Endothelial cell of umbilical vein (primary cell): ENCODE measurements around the gene OPCML. TPM values are rescaled to one million over a fixed set of nuclear protein-coding genes. Genes with fewer than 3 reads are reported as not detected.

Experiments
- BruUV-seq: library from RNA; stranded (reverse); fragments of 400-500 nt; replicated peaks from 2 replicates; lab custom pipeline; 2021; lab: Mats Ljungman, UMichigan
- CTCF ChIA-PET: fragments of 300-600, 350-600 bp; sonication (Branson Sonifier 250); formaldehyde crosslinking; loops from one replicate; lab custom pipeline; 2021; ENCODE audit warnings: antibody characterized with exemption, inconsistent platforms; lab: Charles Lee
- POLR2A ChIA-PET: fragments of 300-600, 350-600 bp; sonication (Branson Sonifier 250); formaldehyde crosslinking; loops from one replicate; lab custom pipeline; 2021; ENCODE audit warnings: antibody characterized with exemption, inconsistent platforms; lab: Charles Lee
- DNase-seq: peaks from one replicate; pipeline ENCODE4 v3.0.0-alpha.2; 2011; ENCODE audit warnings: low read depth, low spot score
- FAIRE-seq: peaks from 2 replicates; lab custom pipeline; 2011; peaks lifted over from hg19 to GRCh38; lab: Jason Lieb, UNC
- H2AFZ ChIP-seq: 2 replicates; pipeline ENCODE4 v1.6.0; 2012; ENCODE audit warnings: low read depth, low read length, control low read depth, inconsistent platforms
- H3K27ac ChIP-seq: 2 replicates; pipeline ENCODE4 v1.5.1; 2011; ENCODE audit warnings: low read depth, mild to moderate bottlenecking, control low read depth, low read length, moderate library complexity; ENCODE audit not compliant: insufficient read depth
- H3K27me3 ChIP-seq, 2 experiments: 2 replicates each; pipeline versions ENCODE4 v1.6.0 to v1.6.1; 2011; ENCODE audit warnings: low read length in 2 of 2, mixed read lengths in 1 of 2; ENCODE audit not compliant: control insufficient read depth in 2 of 2, insufficient read depth in 2 of 2
- H3K36me3 ChIP-seq, 2 experiments: 2 replicates in 1 of 2; 3 replicates in 1 of 2; pipeline ENCODE4 v1.5.1; 2011; ENCODE audit warnings: low read length in 2 of 2, mild to moderate bottlenecking in 1 of 2, moderate library complexity in 1 of 2; ENCODE audit not compliant: control insufficient read depth in 2 of 2, insufficient read depth in 2 of 2; ENCODE audit errors: extremely low read depth in 1 of 2
- H3K4me1 ChIP-seq: 3 replicates; pipeline ENCODE4 v1.5.1; 2011; ENCODE audit warnings: mild to moderate bottlenecking, low read length; ENCODE audit not compliant: control insufficient read depth, insufficient read depth; ENCODE audit errors: extremely low read depth
- H3K4me2 ChIP-seq: 2 replicates; pipeline ENCODE4 v1.6.1; 2011; ENCODE audit warnings: low read length, control low read depth, mixed read lengths; ENCODE audit not compliant: insufficient read depth
- H3K4me3 ChIP-seq, 3 experiments: fragments of 200-600 bp in 1 of 3; sonication (generic), shearing (Covaris generic) in 1 of 3; replicated peaks in 1 of 3; 2 replicates each; pipeline ENCODE4 v1.5.1; 2011 to 2016; ENCODE audit warnings: control low read depth in 3 of 3, low read length in 3 of 3, mild to moderate bottlenecking in 2 of 3, inconsistent platforms in 1 of 3, low read depth in 1 of 3, moderate library complexity in 1 of 3; ENCODE audit not compliant: insufficient read depth in 1 of 3
- H3K79me2 ChIP-seq: 2 replicates; pipeline ENCODE4 v1.6.0; 2012; ENCODE audit warnings: low read length, inconsistent platforms; ENCODE audit not compliant: control insufficient read depth, insufficient read depth
- H3K9ac ChIP-seq: replicated peaks from 2 replicates; pipeline ENCODE3; 2011; ENCODE audit warnings: low read length, control low read depth; ENCODE audit not compliant: insufficient read depth; ENCODE audit errors: extremely low read depth
- H3K9me1 ChIP-seq: replicated peaks from 3 replicates; pipeline ENCODE4 v1.6.0; 2011; ENCODE audit warnings: mild to moderate bottlenecking, low read length; ENCODE audit not compliant: control insufficient read depth, insufficient read depth; ENCODE audit errors: extremely low read depth
- H3K9me3 ChIP-seq: replicated peaks from 2 replicates; pipeline ENCODE4 v1.5.1; 2012; ENCODE audit warnings: low read length, inconsistent platforms; ENCODE audit not compliant: control insufficient read depth, insufficient read depth
- H4K20me1 ChIP-seq: replicated peaks from 2 replicates; pipeline ENCODE3; 2011; ENCODE audit warnings: mild to moderate bottlenecking, low read length; ENCODE audit not compliant: control insufficient read depth, insufficient read depth; ENCODE audit errors: extremely low read depth
- CTCF ChIP-seq, 2 donors: IDR thresholded peaks; 1 replicate in 1 of 2; 2 replicates in 1 of 2; pipeline ENCODE4 v1.5.1; 2011; ENCODE audit warnings: low read length in 2 of 2, mild to moderate bottlenecking in 2 of 2, moderate library complexity in 2 of 2, control low read depth in 1 of 2, inconsistent platforms in 1 of 2, low read depth in 1 of 2; ENCODE audit not compliant: insufficient read depth in 1 of 2; ENCODE audit errors: extremely low read depth in 1 of 2
- EZH2 ChIP-seq: IDR thresholded peaks from 2 replicates; pipeline ENCODE4 v1.6.1; 2012; ENCODE audit warnings: borderline replicate concordance, low read depth, mild to moderate bottlenecking, moderate library complexity, low read length, inconsistent platforms; ENCODE audit not compliant: severe bottlenecking
- FOS ChIP-seq: IDR thresholded peaks from 2 replicates; pipeline ENCODE4 v1.6.1; 2011; ENCODE audit warnings: mild to moderate bottlenecking, low read length, moderate library complexity, borderline replicate concordance; ENCODE audit not compliant: insufficient read depth
- GATA2 ChIP-seq: IDR thresholded peaks from 2 replicates; pipeline ENCODE4 v1.7.0; 2011; ENCODE audit warnings: low read depth, mild to moderate bottlenecking, moderate library complexity, mixed read lengths, low read length; ENCODE audit not compliant: insufficient read length, insufficient read depth
- JUN ChIP-seq: IDR thresholded peaks from 2 replicates; pipeline ENCODE4 v1.6.1; 2011; ENCODE audit warnings: borderline replicate concordance, low read depth; ENCODE audit not compliant: insufficient read length, insufficient read depth
- MAX ChIP-seq: IDR thresholded peaks from 2 replicates; pipeline ENCODE4 v1.6.1; 2011; ENCODE audit not compliant: insufficient read depth, insufficient read length
- MYC ChIP-seq: IDR thresholded peaks from one replicate; pipeline ENCODE4 v1.6.1; 2011; ENCODE audit warnings: mild to moderate bottlenecking, low read depth, low read length
- POLR2A ChIP-seq: IDR thresholded peaks from 2 replicates; pipeline ENCODE4 v1.6.1; 2012; ENCODE audit warnings: low read depth, mild to moderate bottlenecking, control low read depth, low read length
- POLR2AphosphoS5 ChIP-seq: IDR thresholded peaks from 2 replicates; pipeline ENCODE4 v1.6.1; 2012; ENCODE audit warnings: low read depth, mild to moderate bottlenecking, control low read depth, low read length, moderate library complexity; ENCODE audit not compliant: insufficient read depth
- dilution Hi-C: fragments of 300-500 bp; cut with MboI; formaldehyde crosslinking; loops from one replicate; pipeline ENCODE4 v1.15.0; 2019; ENCODE audit warnings: low sequenced_read_pairs; ENCODE audit not compliant: extremely low pct_ligation_motif_present
- intact Hi-C: fragments of 100-400 bp; cut with micrococcal nuclease; formaldehyde crosslinking; loops from one replicate; pipeline ENCODE4 v1.10.0; 2022
- polyA plus RNA-seq, 4 experiments: library from polyadenylated mRNA; depleted of rRNA in 3 of 4; stranded (reverse) in 3 of 4; unstranded in 1 of 4; fragments of >200 nt; gene quantifications; 2 replicates each; pipeline versions ENCODE4 v1.2.1 to v1.2.3, GENCODE V29; 2011 to 2012; ENCODE audit warnings: missing spikeins in 1 of 4
- total RNA-seq: library from RNA; stranded (reverse); gene quantifications from 2 replicates; pipeline ENCODE4 v1.2.3, GENCODE V29; 2021

The OPCML gene
- total and polyA plus RNA-seq, 2 donors (not counting 3 experiments of a cell fraction or from before 2014, with no cell fraction given), result not detected

GRCh38 chr11:133385781-133386180 is 146.5 kb downstream of the OPCML start:
- CTCF ChIA-PET, result no interaction called here
- no peaks in the 10 kb centered on the region for H3K9me1 ChIP-seq
- H3K79me2 ChIP-seq, result no peaks in the 10 kb centered on the region
- no peaks in the 10 kb centered on the region for H3K36me3 ChIP-seq
- no peaks in the 10 kb centered on the region for H3K4me1 ChIP-seq
- no peak overlapping the region for H3K4me3 ChIP-seq
- FAIRE-seq (no peak), DNase-seq (no peak)
- no peak for TF ChIP-seq EZH2
- TF ChIP-seq GATA2, result no peak
- TF ChIP-seq POLR2AphosphoS5, result no peak
- no peak for TF ChIP-seq JUN
- no peak for TF ChIP-seq MYC
- TF ChIP-seq POLR2A, result no peak
- TF ChIP-seq CTCF (IDR thresholded peaks at IDR 0.05; ENCODE audit: extremely low read depth in 1 of 2, insufficient read depth in 1 of 2, low read depth in 1 of 2, low read length in 2 of 2), result no peak
- TF ChIP-seq MAX, result no peak
- TF ChIP-seq FOS, result no peak
- no peaks in the 10 kb centered on the region for H3K27me3 ChIP-seq
- H3K4me2 ChIP-seq, result no peak overlapping the region
- H3K9me3 ChIP-seq, result peaks cover 4% of the 10 kb centered on the region
- H3K9ac ChIP-seq, result no peak overlapping the region
- dilution Hi-C loops (no loop called here), intact Hi-C loops (no loop called here)
- H3K27ac ChIP-seq, result no peak overlapping the region
- H4K20me1 ChIP-seq, result no peaks in the 10 kb centered on the region
- no TSS peak for BruUV-seq
- POLR2A ChIA-PET, result no interaction called here
- H2AFZ ChIP-seq, result no peak overlapping the region
